Stimulated activated CD8-positive, alpha-beta memory T cell treated with anti-CD3 and anti-CD28 coated beads, Interleukin-12 subunit alpha, Interleukin-12 subunit beta, amount 100 ng/mL, for 24 hours (primary cell): ENCODE measurements around the gene VWDE.
"Not testable (repeated sequence)": the region's sequence is repeated elsewhere in the genome, so short reads cannot be mapped to it uniquely, and the experiment has no call there.

Experiments used
- DNase-seq: peaks from one replicate; pipeline ENCODE4 v3.0.0-alpha.2; 2020; ENCODE audit errors: extremely low read depth

The VWDE gene

GRCh38 chr7:12403287-12404181 is at the start of gene VWDE:
TSS of gene VWDE (minus strand) at chr7:12403865. CDS start at chr7:12403716, 149 bp downstream.
- no peak for DNase-seq

- DNase-seq = not testable (repeated sequence)
These were observed 49.5 kb upstream of the VWDE start for GRCh38 chr7:12453136-12453535.

- DNase-seq = no peak
These were observed 47.0 kb upstream of the VWDE start for GRCh38 chr7:12450615-12451014.

- no peak for DNase-seq
These were observed 41.1 kb upstream of the VWDE start for GRCh38 chr7:12444785-12445184.

- no peak for DNase-seq
These were observed 36.6 kb upstream of the VWDE start for GRCh38 chr7:12440229-12440628.

- DNase-seq = no peak
These were observed 33.4 kb upstream of the VWDE start for GRCh38 chr7:12436896-12437535.

- DNase-seq = no peak
These were observed 32.5 kb upstream of the VWDE start for GRCh38 chr7:12436126-12436525.

GRCh38 chr7:12434012-12434642 is 30.5 kb upstream of the VWDE start:
- DNase-seq = no peak

- no peak for DNase-seq
These were observed 28.4 kb upstream of the VWDE start for GRCh38 chr7:12431886-12432556.

- DNase-seq = no peak
These were observed 21.6 kb upstream of the VWDE start for GRCh38 chr7:12425311-12425710.

- DNase-seq = no peak
These were observed 20.5 kb upstream of the VWDE start for GRCh38 chr7:12423997-12424745.

- no peak for DNase-seq
These were observed 19.8 kb upstream of the VWDE start for GRCh38 chr7:12423355-12423996.

- DNase-seq = no peak
These were observed 19.1 kb upstream of the VWDE start for GRCh38 chr7:12422554-12423320.

- DNase-seq = no peak
These were observed 14.8 kb upstream of the VWDE start for GRCh38 chr7:12418452-12418851.

- DNase-seq = no peak
These were observed 11.4 kb upstream of the VWDE start for GRCh38 chr7:12415072-12415471.

- DNase-seq = no peak
These were observed 8.7 kb upstream of the VWDE start for GRCh38 chr7:12412407-12412806.

- no peak for DNase-seq
These were observed 6.9 kb upstream of the VWDE start for GRCh38 chr7:12410523-12410922.

- DNase-seq = no peak
These were observed 5.5 kb upstream of the VWDE start for GRCh38 chr7:12409097-12409711.

- not testable (repeated sequence) for DNase-seq
These were observed 4.0 kb upstream of the VWDE start for GRCh38 chr7:12407652-12408051.

- DNase-seq = no peak
These were observed 1.3 kb downstream of the VWDE start for GRCh38 chr7:12402365-12402725.
